OCI-LY7 (cell line): ENCODE results near the gene FANCC. TPM values are rescaled to one million over a fixed set of nuclear protein-coding genes. Genes with fewer than 3 reads are reported as not detected.

Experiments
- BruUV-seq: library from RNA; stranded (reverse); fragments of 400-500 nt; replicated peaks from 2 replicates; lab custom pipeline; 2021; lab: Mats Ljungman, UMichigan
- CTCF ChIA-PET: fragments of 300-600 bp; sonication (Branson Sonifier 250); formaldehyde crosslinking; loops from one replicate; lab custom pipeline; 2022; ENCODE audit warnings: antibody characterized with exemption; ENCODE audit not compliant: unreplicated experiment; lab: Charles Lee
- POLR2A ChIA-PET: fragments of 300-600 bp; sonication (Branson Sonifier 250); formaldehyde crosslinking; loops from one replicate; lab custom pipeline; 2022; ENCODE audit warnings: antibody characterized with exemption; lab: Charles Lee
- DNase-seq: peaks from one replicate; pipeline ENCODE4 v3.0.0-alpha.2; 2015; ENCODE audit warnings: low spot score
- H2AFZ ChIP-seq: fragments of 200-600 bp; sonication (generic), shearing (Covaris generic); 2 replicates; pipeline ENCODE4 v1.6.1; 2014; ENCODE audit warnings: mild to moderate bottlenecking, antibody characterized with exemption, low read length, moderate library complexity
- H3K27ac ChIP-seq: fragments of 200-600 bp; sonication (generic); 2 replicates; pipeline ENCODE4 v1.5.1; 2014; ENCODE audit warnings: mixed run types, low read depth, mild to moderate bottlenecking, moderate library complexity, low read length, inconsistent platforms; ENCODE audit not compliant: poor library complexity, severe bottlenecking
- H3K36me3 ChIP-seq: fragments of 200-600 bp; sonication (generic); 2 replicates; pipeline ENCODE4 v1.6.1; 2014; ENCODE audit warnings: mild to moderate bottlenecking, antibody characterized with exemption, low read length, moderate library complexity, mixed read lengths; ENCODE audit not compliant: insufficient read depth
- H3K4me1 ChIP-seq: fragments of 200-600 bp; sonication (generic); 2 replicates; pipeline ENCODE4 v1.5.1; 2014; ENCODE audit warnings: mild to moderate bottlenecking, low read length; ENCODE audit not compliant: insufficient read depth, poor library complexity, severe bottlenecking
- H3K4me2 ChIP-seq: fragments of 200-600 bp; sonication (generic); 2 replicates; pipeline ENCODE4 v1.6.1; 2014; ENCODE audit warnings: mild to moderate bottlenecking, low read length
- H3K4me3 ChIP-seq: fragments of 200-600 bp; sonication (generic); 2 replicates; pipeline ENCODE4 v1.5.1; 2014; ENCODE audit warnings: mild to moderate bottlenecking, low read depth, low read length; ENCODE audit not compliant: poor library complexity, severe bottlenecking
- H3K79me2 ChIP-seq: fragments of 200-600 bp; sonication (generic); 2 replicates; pipeline ENCODE4 v1.6.1; 2016; ENCODE audit warnings: low read depth, mild to moderate bottlenecking, low read length, moderate library complexity, mixed read lengths; ENCODE audit not compliant: insufficient read depth
- H3K9me2 ChIP-seq: fragments of 200-600 bp; sonication (generic); 2 replicates; pipeline ENCODE4 v1.6.1; 2016; ENCODE audit warnings: mild to moderate bottlenecking, low read length, mixed read lengths; ENCODE audit not compliant: insufficient read depth
- H3K9me3 ChIP-seq: fragments of 200-600 bp; sonication (generic); 2 replicates; pipeline ENCODE4 v1.6.1; 2014; ENCODE audit warnings: mild to moderate bottlenecking, mixed run types, low read length, mixed read lengths
- H4K20me1 ChIP-seq: fragments of 200-600 bp; sonication (generic); 2 replicates; pipeline ENCODE4 v1.6.1; 2014; ENCODE audit warnings: mild to moderate bottlenecking, antibody characterized with exemption, low read length, moderate library complexity, mixed read lengths; ENCODE audit not compliant: insufficient read depth
- CTCF ChIP-seq: fragments of 200-600 bp; sonication (generic); conservative IDR thresholded peaks from 2 replicates; pipeline ENCODE4 v1.5.1; 2014; ENCODE audit warnings: mild to moderate bottlenecking, antibody characterized with exemption, low read length, moderate library complexity, mixed read lengths
- EZH2phosphoT487 ChIP-seq: fragments of 200-600 bp; sonication (generic); IDR thresholded peaks from 2 replicates; pipeline ENCODE4 v1.6.1; 2018; ENCODE audit warnings: low read depth, borderline replicate concordance, mild to moderate bottlenecking, mixed run types, antibody characterized with exemption, low read length, moderate library complexity, mixed read lengths
- intact Hi-C: fragments of 100-400 bp; cut with micrococcal nuclease; formaldehyde crosslinking; loops from one replicate; pipeline ENCODE4 v1.10.0; 2022; ENCODE audit not compliant: unreplicated experiment
- total RNA-seq, 2 experiments: library from RNA; depleted of rRNA in 1 of 2; stranded (reverse); fragments of >200 nt in 1 of 2; shearing (Covaris generic) in 1 of 2; gene quantifications; 2 replicates each; pipeline ENCODE4 v1.2.3, GENCODE V29; 2014 to 2022

Gene FANCC
- total RNA-seq, 2 experiments from 2014 or later, result 13.9 to 28.7 TPM

- H3K9me2 ChIP-seq, result no peaks in the 10 kb centered on the region
- CTCF ChIA-PET, result no interaction called here
Measured at GRCh38 chr9:95283673-95284072, 33.8 kb downstream of the FANCC start.

GRCh38 chr9:95282332-95282731 lies 35.2 kb downstream of the FANCC start:
- no peak overlapping the region for H3K4me3 ChIP-seq
- no peak overlapping the region for H3K4me2 ChIP-seq
- BruUV-seq, result no TSS peak

More at GRCh38 chr9:95283673-95284072, 33.8 kb downstream of the FANCC start:
- POLR2A ChIA-PET, result no interaction called here
- no peak overlapping the region for H3K4me2 ChIP-seq
- H2AFZ ChIP-seq, result no peak overlapping the region
- H3K4me1 ChIP-seq, result no peaks in the 10 kb centered on the region
- TF ChIP-seq CTCF, result no peak
- TF ChIP-seq EZH2phosphoT487, result no peak
- H3K9me3 ChIP-seq, result peaks cover 26% of the 10 kb centered on the region; the same call in 1 of the 2 replicates
- H4K20me1 ChIP-seq, result no peaks in the 10 kb centered on the region
- BruUV-seq, result no TSS peak
- no peak for DNase-seq
- intact Hi-C loops, result no loop called here
- H3K27ac ChIP-seq, result no peak overlapping the region
- H3K36me3 ChIP-seq, result no peaks in the 10 kb centered on the region
- H3K79me2 ChIP-seq, result no peaks in the 10 kb centered on the region; the same call in 1 of the 2 replicates
- no peak overlapping the region for H3K4me3 ChIP-seq

More at GRCh38 chr9:95282332-95282731, 35.2 kb downstream of the FANCC start:
- no peak overlapping the region for H2AFZ ChIP-seq
- no peak for DNase-seq
- H3K9me3 ChIP-seq, result peaks cover 26% of the 10 kb centered on the region; the same call in 1 of the 2 replicates
- peaks cover 1% of the 10 kb centered on the region; the same call in 1 of the 2 replicates for H3K79me2 ChIP-seq
- CTCF ChIA-PET, result no interaction called here
- POLR2A ChIA-PET, result no interaction called here
- no peaks in the 10 kb centered on the region for H3K9me2 ChIP-seq
- no peaks in the 10 kb centered on the region for H3K36me3 ChIP-seq
- no peaks in the 10 kb centered on the region for H4K20me1 ChIP-seq
- intact Hi-C loops, result no loop called here
- no peak overlapping the region for H3K27ac ChIP-seq
- no peak for TF ChIP-seq EZH2phosphoT487
- TF ChIP-seq CTCF, result no peak
- no peaks in the 10 kb centered on the region for H3K4me1 ChIP-seq
